Measurements from ENCODE around the gene COL23A1. TPM values are rescaled to one million over a fixed set of nuclear protein-coding genes. Genes with fewer than 3 reads are reported as not detected.

Gene COL23A1
- total and polyA plus RNA-seq, 2 of the 13 experiments (the other 11 are each of a cell fraction or from before 2014, with no cell fraction given): not detected

DNA sequence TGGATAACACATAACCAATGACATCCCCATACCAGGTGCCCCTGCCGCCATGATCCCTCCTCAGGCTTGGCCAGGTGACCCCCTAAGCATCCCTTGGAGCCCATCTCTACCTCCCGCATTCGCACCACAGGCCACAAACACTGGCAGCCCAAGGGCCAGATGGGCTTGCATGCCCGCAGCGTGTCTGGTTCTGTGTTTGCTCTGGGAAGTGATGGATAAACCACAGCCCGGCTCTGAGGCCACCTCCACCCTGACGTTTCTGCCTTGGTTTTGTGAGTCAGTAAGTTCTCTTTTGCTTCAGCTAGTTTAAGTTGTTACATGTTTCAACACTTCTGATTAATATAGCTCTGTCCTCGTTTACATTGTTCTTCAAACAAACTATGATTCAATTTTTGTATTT is 185.2 kb downstream of the COL23A1 start:
- H3K27me3 ChIP-seq (ENCODE audit: control insufficient read depth in 1 of 2, insufficient read depth in 2 of 2, low read length in 2 of 2): no peaks in the 10 kb centered on the region
- H2AFZ ChIP-seq (ENCODE audit: low read length): no peak overlapping the region
- intact Hi-C loops (cut with micrococcal nuclease; ENCODE audit: unreplicated experiment) (no loop called here), in situ Hi-C loops (cut with HindIII; ENCODE audit: extremely low pct_ligation_motif_present, low pct_unique_long_range_greater_than_20kb) (no loop called here)
- no peaks in the 10 kb centered on the region for H3K36me3 ChIP-seq (replicated peaks in 1 of 2; ENCODE audit: control insufficient read depth in 1 of 2, insufficient read depth in 2 of 2, low read length in 2 of 2)
- H3K27ac ChIP-seq (ENCODE audit: extremely low read length, insufficient read depth, low read length): no peak overlapping the region
- 43% methylated on average over 8 of the region's 8 CpGs for WGBS (ENCODE audit: low lambda C conversion rate)
- TF ChIP-seq ZNF180 (CRISPR knock-in tag; IDR thresholded peaks at IDR 0.05; ENCODE audit: borderline replicate concordance, low read depth) (no peak), PCBP1 (IDR thresholded peaks at IDR 0.05; ENCODE audit: borderline replicate concordance, low read depth, low read length) (no peak), SP1 (IDR thresholded peaks at IDR 0.05) (no peak), SP1 (CRISPR knock-in tag; IDR thresholded peaks at IDR 0.05) (no peak), AHR (CRISPR knock-in tag; IDR thresholded peaks at IDR 0.05) (no peak), ISL2 (CRISPR knock-in tag; IDR thresholded peaks at IDR 0.05) (no peak), ZNF430 (CRISPR knock-in tag; IDR thresholded peaks at IDR 0.05) (no peak)
- ATAC-seq: no peak
- BruUV-seq (replicated peaks): no TSS peak
- DNase-seq (ENCODE audit: low spot score): no peak
- ChIA-PET POLR2A (no interaction called here), CTCF (ENCODE audit: low intra/inter-chr PET ratio, low total read pairs) (no interaction called here)
- no peaks in the 10 kb centered on the region for H3K79me2 ChIP-seq (ENCODE audit: insufficient read depth, low read length)
- H3K9me3 ChIP-seq (ENCODE audit: low read length): no peaks in the 10 kb centered on the region
- H4K20me1 ChIP-seq (ENCODE audit: insufficient read depth, low read length): no peaks in the 10 kb centered on the region
- H3K4me2 ChIP-seq (ENCODE audit: low read depth, low read length): no peak overlapping the region
- H3K4me1 ChIP-seq (ENCODE audit: insufficient read depth, low read length): no peaks in the 10 kb centered on the region
- FAIRE-seq: no peak
- H3K9ac ChIP-seq (ENCODE audit: insufficient read depth, low read depth, low read length): no peak overlapping the region
- no peak overlapping the region for H3K4me3 ChIP-seq (replicated peaks in 1 of 3; ENCODE audit: insufficient read depth in 1 of 3, low read depth in 2 of 3, low read length in 3 of 3)

- H4K20me1 ChIP-seq (ENCODE audit: insufficient read depth, low read length): no peaks in the 10 kb centered on the region
- no peaks in the 10 kb centered on the region for H3K79me2 ChIP-seq (ENCODE audit: insufficient read depth, low read length)
- ChIA-PET CTCF (ENCODE audit: low intra/inter-chr PET ratio, low total read pairs) (no interaction called here), POLR2A (no interaction called here)
- no peak overlapping the region for H3K4me2 ChIP-seq (ENCODE audit: low read depth, low read length)
- H3K27ac ChIP-seq (ENCODE audit: extremely low read length, insufficient read depth, low read length): no peak overlapping the region
- H3K4me1 ChIP-seq (ENCODE audit: insufficient read depth, low read length): no peaks in the 10 kb centered on the region
- DNase-seq (ENCODE audit: low spot score) (no peak), ATAC-seq (no peak), FAIRE-seq (no peak)
- H3K9me3 ChIP-seq (ENCODE audit: low read length): no peaks in the 10 kb centered on the region
- no peak overlapping the region for H3K4me3 ChIP-seq (replicated peaks in 1 of 3; ENCODE audit: insufficient read depth in 1 of 3, low read depth in 2 of 3, low read length in 3 of 3)
- in situ Hi-C loops (cut with HindIII; ENCODE audit: extremely low pct_ligation_motif_present, low pct_unique_long_range_greater_than_20kb) (no loop called here), intact Hi-C loops (cut with micrococcal nuclease; ENCODE audit: unreplicated experiment) (no loop called here)
- WGBS (ENCODE audit: low lambda C conversion rate): 57% methylated on average over 9 of the region's 10 CpGs
- no TSS peak for BruUV-seq (replicated peaks)
- H3K36me3 ChIP-seq (replicated peaks in 1 of 2; ENCODE audit: control insufficient read depth in 1 of 2, insufficient read depth in 2 of 2, low read length in 2 of 2): no peaks in the 10 kb centered on the region
- TF ChIP-seq KLF13 (CRISPR knock-in tag; IDR thresholded peaks at IDR 0.05) (no peak), ZNF724P (CRISPR knock-in tag; IDR thresholded peaks at IDR 0.05; ENCODE audit: borderline replicate concordance) (no peak), SIN3A (IDR thresholded peaks at IDR 0.05; ENCODE audit: borderline replicate concordance, low read depth, low read length) (no peak), ZNF263 (CRISPR knock-in tag; IDR thresholded peaks at IDR 0.05) (no peak), KLF16 (CRISPR knock-in tag; IDR thresholded peaks at IDR 0.05) (no peak), SPEN (CRISPR knock-in tag; IDR thresholded peaks at IDR 0.05; ENCODE audit: low read depth) (no peak), ZNF282 (IDR thresholded peaks at IDR 0.05; ENCODE audit: partially characterized antibody) (no peak), FOXP4 (CRISPR knock-in tag; IDR thresholded peaks at IDR 0.05) (no peak)
- TF ChIP-seq, protein P1, sequence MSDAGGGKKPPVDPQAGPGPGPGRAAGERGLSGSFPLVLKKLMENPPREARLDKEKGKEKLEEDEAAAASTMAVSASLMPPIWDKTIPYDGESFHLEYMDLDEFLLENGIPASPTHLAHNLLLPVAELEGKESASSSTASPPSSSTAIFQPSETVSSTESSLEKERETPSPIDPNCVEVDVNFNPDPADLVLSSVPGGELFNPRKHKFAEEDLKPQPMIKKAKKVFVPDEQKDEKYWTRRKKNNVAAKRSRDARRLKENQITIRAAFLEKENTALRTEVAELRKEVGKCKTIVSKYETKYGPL (CRISPR knock-in tag; IDR thresholded peaks at IDR 0.05): no peak
- H2AFZ ChIP-seq (ENCODE audit: low read length): no peak overlapping the region
- no peaks in the 10 kb centered on the region for H3K27me3 ChIP-seq (ENCODE audit: control insufficient read depth in 1 of 2, insufficient read depth in 2 of 2, low read length in 2 of 2)
- H3K9ac ChIP-seq (ENCODE audit: insufficient read depth, low read depth, low read length): no peak overlapping the region
Observed at GRCh38 chr5:178403956-178404600, 186.1 kb downstream of the COL23A1 start.
